HL-60 (cell line): Measurements from ENCODE around the gene CTNNA2.

Experiments used
- GABPA ChIP-seq: IDR thresholded peaks from 2 replicates; pipeline ENCODE4 v1.6.1; 2012; ENCODE audit warnings: low read depth
- POLR2AphosphoS5 ChIP-seq: IDR thresholded peaks from 2 replicates; pipeline ENCODE4 v1.6.1; 2012; ENCODE audit warnings: low read depth
- SPI1 ChIP-seq: IDR thresholded peaks from 2 replicates; pipeline ENCODE4 v1.6.1; 2012; ENCODE audit warnings: low read depth, mild to moderate bottlenecking, borderline replicate concordance
- TF ChIP-seq, protein P1 (sequence below): IDR thresholded peaks from one replicate; pipeline ENCODE4 v1.5.1; 2011; ENCODE audit warnings: low read length, control low read depth, inconsistent platforms; ENCODE audit not compliant: insufficient read depth
- TF ChIP-seq, protein P2 (sequence below): IDR thresholded peaks from 2 replicates; pipeline ENCODE4 v1.6.1; 2012; ENCODE audit warnings: low read depth; ENCODE audit not compliant: insufficient replicate concordance

DNA sequence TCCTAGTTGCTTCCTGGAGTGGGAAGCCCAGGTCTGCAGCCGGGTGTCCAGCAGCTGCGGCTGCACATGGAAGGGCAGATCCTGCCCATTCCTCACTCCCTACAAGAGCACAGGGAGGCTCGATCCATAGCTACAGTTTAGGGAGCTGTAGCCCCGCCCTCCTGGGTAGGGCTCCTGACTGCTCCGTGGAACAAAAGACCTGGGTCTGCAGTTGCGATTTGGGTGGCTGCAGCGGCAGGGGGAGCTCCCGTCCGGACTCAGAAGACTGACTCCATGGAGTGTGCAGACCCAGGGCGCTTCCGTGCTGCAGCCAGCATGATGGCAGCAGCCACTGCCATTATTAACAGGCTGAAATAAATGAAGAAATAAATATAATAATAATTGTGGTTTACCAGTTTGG lies 157.3 kb downstream of the CTNNA2 start:
- TF ChIP-seq, protein P1, sequence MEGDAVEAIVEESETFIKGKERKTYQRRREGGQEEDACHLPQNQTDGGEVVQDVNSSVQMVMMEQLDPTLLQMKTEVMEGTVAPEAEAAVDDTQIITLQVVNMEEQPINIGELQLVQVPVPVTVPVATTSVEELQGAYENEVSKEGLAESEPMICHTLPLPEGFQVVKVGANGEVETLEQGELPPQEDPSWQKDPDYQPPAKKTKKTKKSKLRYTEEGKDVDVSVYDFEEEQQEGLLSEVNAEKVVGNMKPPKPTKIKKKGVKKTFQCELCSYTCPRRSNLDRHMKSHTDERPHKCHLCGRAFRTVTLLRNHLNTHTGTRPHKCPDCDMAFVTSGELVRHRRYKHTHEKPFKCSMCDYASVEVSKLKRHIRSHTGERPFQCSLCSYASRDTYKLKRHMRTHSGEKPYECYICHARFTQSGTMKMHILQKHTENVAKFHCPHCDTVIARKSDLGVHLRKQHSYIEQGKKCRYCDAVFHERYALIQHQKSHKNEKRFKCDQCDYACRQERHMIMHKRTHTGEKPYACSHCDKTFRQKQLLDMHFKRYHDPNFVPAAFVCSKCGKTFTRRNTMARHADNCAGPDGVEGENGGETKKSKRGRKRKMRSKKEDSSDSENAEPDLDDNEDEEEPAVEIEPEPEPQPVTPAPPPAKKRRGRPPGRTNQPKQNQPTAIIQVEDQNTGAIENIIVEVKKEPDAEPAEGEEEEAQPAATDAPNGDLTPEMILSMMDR: no peak
- TF ChIP-seq SPI1 (no peak), GABPA (no peak), POLR2AphosphoS5 (no peak)
- TF ChIP-seq, protein P2, sequence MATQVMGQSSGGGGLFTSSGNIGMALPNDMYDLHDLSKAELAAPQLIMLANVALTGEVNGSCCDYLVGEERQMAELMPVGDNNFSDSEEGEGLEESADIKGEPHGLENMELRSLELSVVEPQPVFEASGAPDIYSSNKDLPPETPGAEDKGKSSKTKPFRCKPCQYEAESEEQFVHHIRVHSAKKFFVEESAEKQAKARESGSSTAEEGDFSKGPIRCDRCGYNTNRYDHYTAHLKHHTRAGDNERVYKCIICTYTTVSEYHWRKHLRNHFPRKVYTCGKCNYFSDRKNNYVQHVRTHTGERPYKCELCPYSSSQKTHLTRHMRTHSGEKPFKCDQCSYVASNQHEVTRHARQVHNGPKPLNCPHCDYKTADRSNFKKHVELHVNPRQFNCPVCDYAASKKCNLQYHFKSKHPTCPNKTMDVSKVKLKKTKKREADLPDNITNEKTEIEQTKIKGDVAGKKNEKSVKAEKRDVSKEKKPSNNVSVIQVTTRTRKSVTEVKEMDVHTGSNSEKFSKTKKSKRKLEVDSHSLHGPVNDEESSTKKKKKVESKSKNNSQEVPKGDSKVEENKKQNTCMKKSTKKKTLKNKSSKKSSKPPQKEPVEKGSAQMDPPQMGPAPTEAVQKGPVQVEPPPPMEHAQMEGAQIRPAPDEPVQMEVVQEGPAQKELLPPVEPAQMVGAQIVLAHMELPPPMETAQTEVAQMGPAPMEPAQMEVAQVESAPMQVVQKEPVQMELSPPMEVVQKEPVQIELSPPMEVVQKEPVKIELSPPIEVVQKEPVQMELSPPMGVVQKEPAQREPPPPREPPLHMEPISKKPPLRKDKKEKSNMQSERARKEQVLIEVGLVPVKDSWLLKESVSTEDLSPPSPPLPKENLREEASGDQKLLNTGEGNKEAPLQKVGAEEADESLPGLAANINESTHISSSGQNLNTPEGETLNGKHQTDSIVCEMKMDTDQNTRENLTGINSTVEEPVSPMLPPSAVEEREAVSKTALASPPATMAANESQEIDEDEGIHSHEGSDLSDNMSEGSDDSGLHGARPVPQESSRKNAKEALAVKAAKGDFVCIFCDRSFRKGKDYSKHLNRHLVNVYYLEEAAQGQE: no peak
